IMR-90 (cell line): ENCODE results near the gene MTHFSD. TPM values are rescaled to one million over a fixed set of nuclear protein-coding genes. Genes with fewer than 3 reads are reported as not detected.

Experiments used
- ATAC-seq: fragments of 200-7000 bp; cut with Tn5 transposase; 2 replicates; pipeline ENCODE4 v1.9.1; 2020; ENCODE audit warnings: low read depth, mild to moderate bottlenecking, moderate library complexity
- BruUV-seq: library from RNA; stranded (reverse); fragments of 400-500 nt; replicated peaks from 2 replicates; lab custom pipeline; 2021; lab: Mats Ljungman, UMichigan
- CTCF ChIA-PET: fragments of 300-600 bp; formaldehyde crosslinking; extraction: SDS; loops from one replicate; lab custom pipeline; 2021; ENCODE audit warnings: antibody characterized with exemption; lab: Yijun Ruan, JAX
- POLR2A ChIA-PET: fragments of 300-600 bp; sonication (Branson Sonifier 250); formaldehyde crosslinking; loops from one replicate; lab custom pipeline; 2022; ENCODE audit warnings: antibody characterized with exemption; ENCODE audit not compliant: unreplicated experiment; lab: Charles Lee
- DNase-seq: peaks from one replicate; pipeline ENCODE4 v3.0.0; 2013
- H2AFZ ChIP-seq: replicated peaks from 2 replicates; pipeline ENCODE3; 2013; ENCODE audit warnings: low read length, mild to moderate bottlenecking; ENCODE audit not compliant: poor library complexity
- H2AK5ac ChIP-seq: 2 replicates; pipeline ENCODE4 v1.6.1; 2013; ENCODE audit warnings: low read depth, low read length, inconsistent platforms
- H2AK9ac ChIP-seq: replicated peaks from 2 replicates; pipeline ENCODE3; 2013; ENCODE audit warnings: mild to moderate bottlenecking, low read depth, low read length, moderate library complexity; ENCODE audit not compliant: poor library complexity
- H2BK120ac ChIP-seq: 2 replicates; pipeline ENCODE4 v1.6.1; 2013; ENCODE audit warnings: low read depth, low read length, inconsistent platforms
- H2BK15ac ChIP-seq: 3 replicates; pipeline ENCODE4 v1.6.1; 2013; ENCODE audit warnings: low read depth, low read length, inconsistent platforms
- H2BK20ac ChIP-seq: 2 replicates; pipeline ENCODE4 v1.6.1; 2013; ENCODE audit warnings: low read depth, mild to moderate bottlenecking, inconsistent platforms, low read length, moderate library complexity
- H2BK5ac ChIP-seq: 2 replicates; pipeline ENCODE4 v1.6.1; 2013; ENCODE audit warnings: mild to moderate bottlenecking, low read depth, low read length, inconsistent platforms; ENCODE audit not compliant: poor library complexity, severe bottlenecking
- H3K14ac ChIP-seq: replicated peaks from 2 replicates; pipeline ENCODE4 v1.6.1; 2013; ENCODE audit warnings: low read depth, low read length, inconsistent platforms
- H3K18ac ChIP-seq: 2 replicates; pipeline ENCODE4 v1.6.1; 2013; ENCODE audit warnings: low read depth, low read length, control low read depth
- H3K23ac ChIP-seq: 2 replicates; pipeline ENCODE4 v1.6.1; 2013; ENCODE audit warnings: low read depth, low read length, inconsistent platforms
- H3K27ac ChIP-seq: 2 replicates; pipeline ENCODE4 v1.5.1; 2013; ENCODE audit warnings: mild to moderate bottlenecking, control low read depth, low read length; ENCODE audit not compliant: insufficient read depth
- H3K27me3 ChIP-seq: 2 replicates; pipeline ENCODE4 v1.6.1; 2013; ENCODE audit warnings: low read length; ENCODE audit not compliant: control insufficient read depth, insufficient read depth
- H3K36me3 ChIP-seq: 2 replicates; pipeline ENCODE4 v1.6.1; 2013; ENCODE audit warnings: low read length, mixed read lengths; ENCODE audit not compliant: control insufficient read depth, insufficient read depth
- H3K4ac ChIP-seq: 2 replicates; pipeline ENCODE4 v1.6.1; 2013; ENCODE audit warnings: low read depth, low read length, inconsistent platforms
- H3K4me1 ChIP-seq: 2 replicates; pipeline ENCODE4 v1.6.1; 2013; ENCODE audit warnings: low read length, mixed read lengths; ENCODE audit not compliant: control insufficient read depth, insufficient read depth
- H3K4me2 ChIP-seq: 2 replicates; pipeline ENCODE4 v1.6.1; 2013; ENCODE audit warnings: low read depth, mild to moderate bottlenecking, control low read depth, low read length, moderate library complexity
- H3K4me3 ChIP-seq: 2 replicates; pipeline ENCODE4 v1.5.1; 2013; ENCODE audit warnings: low read depth, mild to moderate bottlenecking, control low read depth, low read length, moderate library complexity; ENCODE audit not compliant: insufficient read depth
- H3K56ac ChIP-seq: 2 replicates; pipeline ENCODE4 v1.6.1; 2013; ENCODE audit warnings: low read length, inconsistent platforms; ENCODE audit not compliant: insufficient read depth; ENCODE audit errors: extremely low read depth
- H3K79me1 ChIP-seq, 2 experiments: 2 replicates each; pipeline ENCODE4 v1.6.1; 2013; ENCODE audit warnings: low read length in 2 of 2, inconsistent platforms in 1 of 2, low read depth in 1 of 2
- H3K9ac ChIP-seq: 2 replicates; pipeline ENCODE4 v1.6.1; 2013; ENCODE audit warnings: low read depth, low read length, control low read depth
- H3K9me1 ChIP-seq: 2 replicates; pipeline ENCODE4 v1.6.1; 2013; ENCODE audit warnings: low read length, inconsistent platforms; ENCODE audit not compliant: insufficient read depth
- H3K9me3 ChIP-seq: 2 replicates; pipeline ENCODE4 v1.6.1; 2013; ENCODE audit warnings: low read length; ENCODE audit not compliant: control insufficient read depth, insufficient read depth
- H4K20me1 ChIP-seq: 2 replicates; pipeline ENCODE4 v1.6.1; 2013; ENCODE audit warnings: low read length, inconsistent platforms; ENCODE audit not compliant: insufficient read depth
- H4K5ac ChIP-seq: 2 replicates; pipeline ENCODE4 v1.6.1; 2013; ENCODE audit warnings: mild to moderate bottlenecking, low read depth, low read length, control low read depth
- H4K8ac ChIP-seq, 2 experiments: 2 replicates each; pipeline ENCODE4 v1.6.1; 2013; ENCODE audit warnings: low read depth in 2 of 2, low read length in 2 of 2, control low read depth in 1 of 2, inconsistent platforms in 1 of 2
- H4K91ac ChIP-seq: 2 replicates; pipeline ENCODE4 v1.6.1; 2013; ENCODE audit warnings: low read depth, low read length, inconsistent platforms; ENCODE audit not compliant: insufficient read depth
- CEBPB ChIP-seq: IDR thresholded peaks from 2 replicates; pipeline ENCODE4 v1.6.1; 2012; ENCODE audit warnings: low read depth, low read length, improper control_type of control experiment
- FOS ChIP-seq: fragments of 150-350 bp; IDR thresholded peaks from 2 replicates; pipeline ENCODE4 v1.6.1; 2016; ENCODE audit warnings: low read depth, low read length
- POLR2A ChIP-seq: IDR thresholded peaks from 2 replicates; pipeline ENCODE4 v1.6.1; 2012; ENCODE audit warnings: mild to moderate bottlenecking, low read depth, low read length
- SMC3 ChIP-seq: fragments of 150-350 bp; IDR thresholded peaks from 2 replicates; pipeline ENCODE4 v1.6.1; 2016; ENCODE audit warnings: low read depth, mild to moderate bottlenecking, antibody characterized with exemption, low read length, moderate library complexity
- WGBS, 2 experiments: methylation state at CpG; one replicate each; pipeline versions ENCODE4 v1.1.5 to v1.1.7; 2013; ENCODE audit warnings: missing lambda C conversion rate in 2 of 2; ENCODE audit not compliant: insufficient read length in 1 of 2; ENCODE audit errors: extremely low coverage in 2 of 2; 5-methylcytosine and 5-hydroxymethylcytosine counted together
- dilution Hi-C: fragments of 300-500 bp; cut with HindIII; formaldehyde crosslinking; loops from one replicate; pipeline ENCODE4 v1.14.3; 2018; ENCODE audit warnings: low sequenced_read_pairs; ENCODE audit not compliant: unreplicated experiment
- in situ Hi-C: fragments of 300-500 bp; cut with MboI; formaldehyde crosslinking; loops from 3 replicates; pipeline ENCODE4 v1.14.3; 2019; ENCODE audit warnings: low sequenced_read_pairs, inconsistent platforms, mixed read lengths
- intact Hi-C: fragments of 100-400 bp; cut with micrococcal nuclease; formaldehyde crosslinking; loops from 2 replicates; pipeline ENCODE4 v1.10.0; 2022
- polyA plus RNA-seq, 3 experiments: library from polyadenylated mRNA; depleted of rRNA; stranded (reverse); fragments of >200 nt; gene quantifications; 2 replicates each; pipeline ENCODE4 v1.2.3, GENCODE V29; 2012; ENCODE audit warnings: low replicate concordance in 1 of 3
- total RNA-seq: library from RNA; depleted of rRNA; stranded (reverse); fragments of >200 nt; gene quantifications from 2 replicates; pipeline ENCODE4 v1.2.3, GENCODE V29; 2012

MTHFSD gene
- total and polyA plus RNA-seq, 2 of the 4 experiments (the other 2 are of a cell fraction), result 8.2 to 16.8 TPM

DNA sequence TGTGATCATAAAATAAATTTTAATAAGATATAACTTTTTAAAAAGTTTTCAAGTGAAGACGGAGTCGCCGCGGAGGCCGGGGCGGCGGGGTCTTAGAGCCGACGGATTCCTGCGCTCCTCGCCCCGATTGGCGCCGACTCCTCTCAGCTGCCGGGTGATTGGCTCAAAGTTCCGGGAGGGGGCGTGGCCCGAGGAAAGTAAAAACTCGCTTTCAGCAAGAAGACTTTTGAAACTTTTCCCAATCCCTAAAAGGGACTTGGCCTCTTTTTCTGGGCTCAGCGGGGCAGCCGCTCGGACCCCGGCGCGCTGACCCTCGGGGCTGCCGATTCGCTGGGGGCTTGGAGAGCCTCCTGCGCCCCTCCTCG lies 11.5 kb upstream of the MTHFSD start, which contains the start of gene FOXC2:
Gene FOXC2 (plus strand): TSS at position 229 of the 365 bp plus-strand sequence. CDS start 507 bp downstream, outside the sequence.
- Histone ChIP-seq H2BK5ac (peak within 1 kb of the TSS; percentile 87), H4K20me1 (0 out of 2 replicates have a peak, but pooled peaks cover 2% of the 10 kb centered on the region), H4K5ac (no peak within 1 kb of the TSS), H3K23ac (peak within 1 kb of the TSS; percentile 90), H4K8ac (peak within 1 kb of the TSS in 1 of 2 experiments; percentile 42; a peak in 1 of 4 replicates), H2AK9ac (peak within 1 kb of the TSS; percentile 80), H3K18ac (no peak within 1 kb of the TSS), H3K56ac (peak within 1 kb of the TSS; percentile 51; the same call in 1 of the 2 replicates), H3K36me3 (no peaks in the 10 kb centered on the region), H2BK120ac (peak within 1 kb of the TSS; percentile 70), H2BK20ac (no peak within 1 kb of the TSS; the same call in 1 of the 2 replicates), H3K4ac (peak within 1 kb of the TSS; percentile 65), H2AFZ (peak within 1 kb of the TSS; percentile 88), H3K9me1 (peaks cover 2% of the 10 kb centered on the region; the same call in 1 of the 2 replicates), H3K27ac (peak within 1 kb of the TSS; percentile 45), H3K9me3 (no peaks in the 10 kb centered on the region), H2BK15ac (peak within 1 kb of the TSS; percentile 58; the same call in 2 of the 3 replicates), H3K4me1 (peaks cover 6% of the 10 kb centered on the region), H4K91ac (peak within 1 kb of the TSS; percentile 45; the same call in 1 of the 2 replicates), H3K79me1 (peaks cover 0 to 16% of the 10 kb centered on the region in 2 experiments; a peak in 3 of 4 replicates), H3K4me3 (peak within 1 kb of the TSS; percentile 98), H3K4me2 (peak within 1 kb of the TSS; percentile 62), H3K27me3 (no peaks in the 10 kb centered on the region), H3K14ac (peak within 1 kb of the TSS; percentile 62; the same call in 1 of the 2 replicates), H2AK5ac (peak within 1 kb of the TSS; percentile 40), H3K9ac (peak within 1 kb of the TSS; percentile 70)
- in situ Hi-C loops (loop anchor here (5.0 kb wide), 1 partner anchor 496 kb away; no protein-coding TSS in a partner anchor), dilution Hi-C loops (no loop called here), intact Hi-C loops (loop anchor here (10.0 kb wide), 1 partner anchor 1068 kb away; no protein-coding TSS in a partner anchor)
- BruUV-seq, result no TSS peak
- ChIA-PET CTCF (interaction anchor here (1.5 kb wide), 1 partner anchor 496 kb away, joined by 4 read pairs; no protein-coding TSS in a partner anchor), POLR2A (interaction anchor here (0.6 kb wide), 1 partner anchor 11 kb away, joined by 3 read pairs; no protein-coding TSS in a partner anchor)
- ATAC-seq, result peak; percentile 71
- peak; percentile 94 for DNase-seq
- TF ChIP-seq POLR2A, result peak; percentile 49; the same call in 1 of the 2 replicates
- TF ChIP-seq FOS, result peak; percentile 7; the same call in 1 of the 2 replicates
- no peak for TF ChIP-seq CEBPB
- TF ChIP-seq SMC3, result peak; percentile 16; the same call in 1 of the 2 replicates
- WGBS, 2 experiments, result 0% methylated on average over 18 of the region's 30 CpGs; no CpG with 5 or more reads in 1 of the 2 experiments
